Measurements from ENCODE around the gene USP25.

Gene USP25

DNA sequence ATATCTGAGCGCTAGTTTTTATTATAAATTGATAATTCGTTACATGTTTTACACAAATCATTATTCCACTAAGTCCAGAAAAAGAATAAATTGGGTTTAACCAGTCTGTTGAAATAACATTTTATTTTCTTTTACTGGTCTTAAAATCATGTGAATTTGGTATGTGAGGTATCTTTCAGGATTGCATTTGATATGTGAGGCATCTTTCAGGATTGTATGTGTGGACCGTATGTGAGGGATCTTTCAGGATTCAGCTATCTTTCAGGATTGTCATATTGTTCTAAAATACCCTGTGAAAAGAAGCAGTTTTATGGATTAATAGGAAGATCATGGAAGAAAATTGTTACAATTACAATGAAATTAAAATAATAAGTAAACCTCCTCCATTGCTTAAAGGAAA, 42.9 kb downstream of the USP25 start:
- Histone ChIP-seq H3K9me3 (ENCODE audit: control insufficient read depth, insufficient read depth, low read depth, low read length) (no peaks in the 10 kb centered on the region), H3K4me3 (ENCODE audit: low read depth, low read length) (no peak overlapping the region), H3K4me1 (ENCODE audit: control insufficient read depth, insufficient read depth, low read length) (peaks cover 19% of the 10 kb centered on the region), H3K36me3 (ENCODE audit: control insufficient read depth in 2 of 2, insufficient read depth in 1 of 2, low read length in 2 of 2) (no peaks in the 10 kb centered on the region), H3K27ac (ENCODE audit: extremely low read depth, low read depth, low read length) (no peak overlapping the region)
- CTCF ChIA-PET = no interaction called here
- TF ChIP-seq ZNF214 (tag by site-specific recombination; IDR thresholded peaks at IDR 0.05; ENCODE audit: borderline replicate concordance) = no peak
- TF ChIP-seq ZNF23 (tag by site-specific recombination; IDR thresholded peaks at IDR 0.05; ENCODE audit: borderline replicate concordance) = no peak
- TF ChIP-seq ZBTB7A (tag by site-specific recombination; IDR thresholded peaks at IDR 0.05; ENCODE audit: low read depth) = no peak
- TF ChIP-seq, protein P1, sequence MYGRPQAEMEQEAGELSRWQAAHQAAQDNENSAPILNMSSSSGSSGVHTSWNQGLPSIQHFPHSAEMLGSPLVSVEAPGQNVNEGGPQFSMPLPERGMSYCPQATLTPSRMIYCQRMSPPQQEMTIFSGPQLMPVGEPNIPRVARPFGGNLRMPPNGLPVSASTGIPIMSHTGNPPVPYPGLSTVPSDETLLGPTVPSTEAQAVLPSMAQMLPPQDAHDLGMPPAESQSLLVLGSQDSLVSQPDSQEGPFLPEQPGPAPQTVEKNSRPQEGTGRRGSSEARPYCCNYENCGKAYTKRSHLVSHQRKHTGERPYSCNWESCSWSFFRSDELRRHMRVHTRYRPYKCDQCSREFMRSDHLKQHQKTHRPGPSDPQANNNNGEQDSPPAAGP (tag by site-specific recombination; IDR thresholded peaks at IDR 0.05) = no peak
- no peak for TF ChIP-seq ZNF184 (tag by site-specific recombination; IDR thresholded peaks at IDR 0.05)
- no peak for TF ChIP-seq MEIS1 (CRISPR knock-in tag; IDR thresholded peaks at IDR 0.05; ENCODE audit: borderline replicate concordance)
- TF ChIP-seq ZNF174 (tag by site-specific recombination; IDR thresholded peaks at IDR 0.05) = no peak
- TF ChIP-seq, protein P2, sequence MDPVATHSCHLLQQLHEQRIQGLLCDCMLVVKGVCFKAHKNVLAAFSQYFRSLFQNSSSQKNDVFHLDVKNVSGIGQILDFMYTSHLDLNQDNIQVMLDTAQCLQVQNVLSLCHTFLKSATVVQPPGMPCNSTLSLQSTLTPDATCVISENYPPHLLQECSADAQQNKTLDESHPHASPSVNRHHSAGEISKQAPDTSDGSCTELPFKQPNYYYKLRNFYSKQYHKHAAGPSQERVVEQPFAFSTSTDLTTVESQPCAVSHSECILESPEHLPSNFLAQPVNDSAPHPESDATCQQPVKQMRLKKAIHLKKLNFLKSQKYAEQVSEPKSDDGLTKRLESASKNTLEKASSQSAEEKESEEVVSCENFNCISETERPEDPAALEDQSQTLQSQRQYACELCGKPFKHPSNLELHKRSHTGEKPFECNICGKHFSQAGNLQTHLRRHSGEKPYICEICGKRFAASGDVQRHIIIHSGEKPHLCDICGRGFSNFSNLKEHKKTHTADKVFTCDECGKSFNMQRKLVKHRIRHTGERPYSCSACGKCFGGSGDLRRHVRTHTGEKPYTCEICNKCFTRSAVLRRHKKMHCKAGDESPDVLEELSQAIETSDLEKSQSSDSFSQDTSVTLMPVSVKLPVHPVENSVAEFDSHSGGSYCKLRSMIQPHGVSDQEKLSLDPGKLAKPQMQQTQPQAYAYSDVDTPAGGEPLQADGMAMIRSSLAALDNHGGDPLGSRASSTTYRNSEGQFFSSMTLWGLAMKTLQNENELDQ (tag by site-specific recombination; IDR thresholded peaks at IDR 0.05; ENCODE audit: low read depth) = no peak
- TF ChIP-seq ZNF37A (tag by site-specific recombination; IDR thresholded peaks at IDR 0.05) = no peak
- TF ChIP-seq, protein P3, sequence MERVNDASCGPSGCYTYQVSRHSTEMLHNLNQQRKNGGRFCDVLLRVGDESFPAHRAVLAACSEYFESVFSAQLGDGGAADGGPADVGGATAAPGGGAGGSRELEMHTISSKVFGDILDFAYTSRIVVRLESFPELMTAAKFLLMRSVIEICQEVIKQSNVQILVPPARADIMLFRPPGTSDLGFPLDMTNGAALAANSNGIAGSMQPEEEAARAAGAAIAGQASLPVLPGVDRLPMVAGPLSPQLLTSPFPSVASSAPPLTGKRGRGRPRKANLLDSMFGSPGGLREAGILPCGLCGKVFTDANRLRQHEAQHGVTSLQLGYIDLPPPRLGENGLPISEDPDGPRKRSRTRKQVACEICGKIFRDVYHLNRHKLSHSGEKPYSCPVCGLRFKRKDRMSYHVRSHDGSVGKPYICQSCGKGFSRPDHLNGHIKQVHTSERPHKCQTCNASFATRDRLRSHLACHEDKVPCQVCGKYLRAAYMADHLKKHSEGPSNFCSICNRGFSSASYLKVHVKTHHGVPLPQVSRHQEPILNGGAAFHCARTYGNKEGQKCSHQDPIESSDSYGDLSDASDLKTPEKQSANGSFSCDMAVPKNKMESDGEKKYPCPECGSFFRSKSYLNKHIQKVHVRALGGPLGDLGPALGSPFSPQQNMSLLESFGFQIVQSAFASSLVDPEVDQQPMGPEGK (tag by site-specific recombination; IDR thresholded peaks at IDR 0.05) = no peak
- no peak for TF ChIP-seq KLF9 (tag by site-specific recombination; IDR thresholded peaks at IDR 0.05; ENCODE audit: low read depth)
- TF ChIP-seq YY2 (tag by site-specific recombination; IDR thresholded peaks at IDR 0.05) = no peak
- no peak for TF ChIP-seq ZNF157 (tag by site-specific recombination; IDR thresholded peaks at IDR 0.05)
- no peak for TF ChIP-seq ZNF792 (tag by site-specific recombination; IDR thresholded peaks at IDR 0.05)
- POLR2A ChIA-PET = no interaction called here

DNA sequence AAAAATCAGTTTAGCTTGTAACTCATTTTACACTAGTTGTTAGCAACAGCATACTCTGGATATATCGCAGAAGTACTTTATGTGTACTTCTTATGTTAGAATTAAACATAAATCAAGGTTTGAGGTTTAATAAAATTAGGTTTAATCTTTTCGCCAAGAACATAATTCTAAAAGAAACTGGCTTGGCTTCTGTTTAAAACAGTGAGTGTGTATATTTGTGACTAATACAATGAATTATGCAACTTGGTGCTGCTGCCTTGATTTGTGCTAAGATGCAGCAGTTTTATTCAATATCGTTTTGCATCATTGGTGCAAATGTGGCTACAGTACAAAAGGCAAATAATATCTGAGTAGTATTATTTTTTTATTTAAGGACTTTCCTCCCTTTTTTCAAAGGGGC, 44.8 kb downstream of the USP25 start:
- CTCF ChIA-PET = no interaction called here
- H3K27ac ChIP-seq (ENCODE audit: extremely low read depth, low read depth, low read length) = no peak overlapping the region
- no peaks in the 10 kb centered on the region for H3K9me3 ChIP-seq (ENCODE audit: control insufficient read depth, insufficient read depth, low read depth, low read length)
- POLR2A ChIA-PET = no interaction called here
- no peak overlapping the region for H3K4me3 ChIP-seq (ENCODE audit: low read depth, low read length)
- peaks cover 11% of the 10 kb centered on the region; the same call in 1 of the 2 replicates for H3K4me1 ChIP-seq (ENCODE audit: control insufficient read depth, insufficient read depth, low read length)
- H3K36me3 ChIP-seq (ENCODE audit: control insufficient read depth in 2 of 2, insufficient read depth in 1 of 2, low read length in 2 of 2) = no peaks in the 10 kb centered on the region
- no peak for TF ChIP-seq ZNF335 (tag by site-specific recombination; conservative IDR thresholded peaks at IDR 0.05)
- TF ChIP-seq ZNF596 (tag by site-specific recombination; IDR thresholded peaks at IDR 0.05) = no peak
- TF ChIP-seq, protein P4, sequence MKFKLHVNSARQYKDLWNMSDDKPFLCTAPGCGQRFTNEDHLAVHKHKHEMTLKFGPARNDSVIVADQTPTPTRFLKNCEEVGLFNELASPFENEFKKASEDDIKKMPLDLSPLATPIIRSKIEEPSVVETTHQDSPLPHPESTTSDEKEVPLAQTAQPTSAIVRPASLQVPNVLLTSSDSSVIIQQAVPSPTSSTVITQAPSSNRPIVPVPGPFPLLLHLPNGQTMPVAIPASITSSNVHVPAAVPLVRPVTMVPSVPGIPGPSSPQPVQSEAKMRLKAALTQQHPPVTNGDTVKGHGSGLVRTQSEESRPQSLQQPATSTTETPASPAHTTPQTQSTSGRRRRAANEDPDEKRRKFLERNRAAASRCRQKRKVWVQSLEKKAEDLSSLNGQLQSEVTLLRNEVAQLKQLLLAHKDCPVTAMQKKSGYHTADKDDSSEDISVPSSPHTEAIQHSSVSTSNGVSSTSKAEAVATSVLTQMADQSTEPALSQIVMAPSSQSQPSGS (tag by site-specific recombination; IDR thresholded peaks at IDR 0.05; ENCODE audit: low read depth) = no peak
- no peak for TF ChIP-seq ZNF843 (tag by site-specific recombination; IDR thresholded peaks at IDR 0.05)
- TF ChIP-seq, protein P5, sequence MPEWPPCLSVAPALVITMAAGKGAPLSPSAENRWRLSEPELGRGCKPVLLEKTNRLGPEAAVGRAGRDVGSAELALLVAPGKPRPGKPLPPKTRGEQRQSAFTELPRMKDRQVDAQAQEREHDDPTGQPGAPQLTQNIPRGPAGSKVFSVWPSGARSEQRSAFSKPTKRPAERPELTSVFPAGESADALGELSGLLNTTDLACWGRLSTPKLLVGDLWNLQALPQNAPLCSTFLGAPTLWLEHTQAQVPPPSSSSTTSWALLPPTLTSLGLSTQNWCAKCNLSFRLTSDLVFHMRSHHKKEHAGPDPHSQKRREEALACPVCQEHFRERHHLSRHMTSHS (tag by site-specific recombination; IDR thresholded peaks at IDR 0.05) = no peak
- TF ChIP-seq, protein P6, sequence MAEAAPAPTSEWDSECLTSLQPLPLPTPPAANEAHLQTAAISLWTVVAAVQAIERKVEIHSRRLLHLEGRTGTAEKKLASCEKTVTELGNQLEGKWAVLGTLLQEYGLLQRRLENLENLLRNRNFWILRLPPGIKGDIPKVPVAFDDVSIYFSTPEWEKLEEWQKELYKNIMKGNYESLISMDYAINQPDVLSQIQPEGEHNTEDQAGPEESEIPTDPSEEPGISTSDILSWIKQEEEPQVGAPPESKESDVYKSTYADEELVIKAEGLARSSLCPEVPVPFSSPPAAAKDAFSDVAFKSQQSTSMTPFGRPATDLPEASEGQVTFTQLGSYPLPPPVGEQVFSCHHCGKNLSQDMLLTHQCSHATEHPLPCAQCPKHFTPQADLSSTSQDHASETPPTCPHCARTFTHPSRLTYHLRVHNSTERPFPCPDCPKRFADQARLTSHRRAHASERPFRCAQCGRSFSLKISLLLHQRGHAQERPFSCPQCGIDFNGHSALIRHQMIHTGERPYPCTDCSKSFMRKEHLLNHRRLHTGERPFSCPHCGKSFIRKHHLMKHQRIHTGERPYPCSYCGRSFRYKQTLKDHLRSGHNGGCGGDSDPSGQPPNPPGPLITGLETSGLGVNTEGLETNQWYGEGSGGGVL (tag by site-specific recombination; IDR thresholded peaks at IDR 0.05) = no peak
- TF ChIP-seq, protein P7, sequence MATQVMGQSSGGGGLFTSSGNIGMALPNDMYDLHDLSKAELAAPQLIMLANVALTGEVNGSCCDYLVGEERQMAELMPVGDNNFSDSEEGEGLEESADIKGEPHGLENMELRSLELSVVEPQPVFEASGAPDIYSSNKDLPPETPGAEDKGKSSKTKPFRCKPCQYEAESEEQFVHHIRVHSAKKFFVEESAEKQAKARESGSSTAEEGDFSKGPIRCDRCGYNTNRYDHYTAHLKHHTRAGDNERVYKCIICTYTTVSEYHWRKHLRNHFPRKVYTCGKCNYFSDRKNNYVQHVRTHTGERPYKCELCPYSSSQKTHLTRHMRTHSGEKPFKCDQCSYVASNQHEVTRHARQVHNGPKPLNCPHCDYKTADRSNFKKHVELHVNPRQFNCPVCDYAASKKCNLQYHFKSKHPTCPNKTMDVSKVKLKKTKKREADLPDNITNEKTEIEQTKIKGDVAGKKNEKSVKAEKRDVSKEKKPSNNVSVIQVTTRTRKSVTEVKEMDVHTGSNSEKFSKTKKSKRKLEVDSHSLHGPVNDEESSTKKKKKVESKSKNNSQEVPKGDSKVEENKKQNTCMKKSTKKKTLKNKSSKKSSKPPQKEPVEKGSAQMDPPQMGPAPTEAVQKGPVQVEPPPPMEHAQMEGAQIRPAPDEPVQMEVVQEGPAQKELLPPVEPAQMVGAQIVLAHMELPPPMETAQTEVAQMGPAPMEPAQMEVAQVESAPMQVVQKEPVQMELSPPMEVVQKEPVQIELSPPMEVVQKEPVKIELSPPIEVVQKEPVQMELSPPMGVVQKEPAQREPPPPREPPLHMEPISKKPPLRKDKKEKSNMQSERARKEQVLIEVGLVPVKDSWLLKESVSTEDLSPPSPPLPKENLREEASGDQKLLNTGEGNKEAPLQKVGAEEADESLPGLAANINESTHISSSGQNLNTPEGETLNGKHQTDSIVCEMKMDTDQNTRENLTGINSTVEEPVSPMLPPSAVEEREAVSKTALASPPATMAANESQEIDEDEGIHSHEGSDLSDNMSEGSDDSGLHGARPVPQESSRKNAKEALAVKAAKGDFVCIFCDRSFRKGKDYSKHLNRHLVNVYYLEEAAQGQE (tag by site-specific recombination; IDR thresholded peaks at IDR 0.05) = no peak

Data from HEK293 (cell line).